Kidney tubule cell (primary cell): ENCODE results near the gene WBP1.
"Not testable (repeated sequence)": the region's sequence is repeated elsewhere in the genome, so short reads cannot be mapped to it uniquely, and the experiment has no call there.

ENCODE experiments used
- DNase-seq: peaks from one replicate; pipeline ENCODE4 v3.0.0-alpha.2; 2018; ENCODE audit warnings: low spot score

The WBP1 gene

DNA sequence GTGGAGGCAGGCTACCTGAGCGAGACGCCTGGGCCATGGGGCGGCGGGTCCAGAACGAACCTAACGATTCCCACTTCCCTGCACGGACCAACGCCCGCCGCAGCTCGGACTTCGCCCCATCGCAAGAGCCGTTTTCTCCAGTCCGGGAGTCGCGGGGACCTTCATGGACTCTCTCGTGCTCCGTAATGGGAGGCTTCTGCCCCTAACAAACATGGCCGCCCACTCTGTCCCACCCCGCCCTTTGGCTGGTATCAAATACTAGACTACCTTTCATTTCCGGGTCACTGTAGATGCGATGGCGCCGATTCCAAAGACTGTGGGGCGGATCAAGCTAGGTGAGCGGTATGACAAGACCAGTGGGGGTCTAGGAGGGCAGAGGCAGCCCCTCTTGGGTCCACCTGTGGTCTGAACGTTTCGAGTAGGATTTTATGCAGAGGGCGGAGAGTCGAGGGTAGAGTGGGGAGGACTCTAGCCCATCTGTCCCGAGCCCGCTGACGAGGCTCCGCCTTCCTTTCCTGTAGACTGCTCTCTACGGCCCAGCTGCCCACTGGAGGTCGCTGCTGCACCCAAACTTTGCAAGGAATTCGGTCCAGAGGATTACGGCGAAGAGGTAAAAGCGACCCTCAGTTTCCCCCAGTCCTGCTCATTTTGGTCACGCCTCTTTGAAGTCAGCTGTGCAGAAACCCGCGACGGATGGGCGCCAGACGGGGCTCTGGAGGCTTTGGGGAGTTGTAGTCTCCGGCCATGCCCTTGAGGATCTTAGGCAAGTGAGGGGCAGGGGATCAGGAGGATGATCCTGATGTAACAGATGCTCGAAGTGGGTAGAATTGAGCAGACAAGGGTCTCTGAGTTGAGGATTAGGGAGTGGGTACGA is 24.8 kb downstream of the WBP1 start, which contains the start of the genes CCDC142 and TTC31:
CCDC142 (minus strand) TSS at position 198 of the 874 bp plus-strand sequence; CDS start at position 37, 161 bp downstream.
TTC31 (plus strand) TSS at position 281 of the 874 bp plus-strand sequence; CDS start at position 296, 15 bp downstream.
- peak; percentile 95 for DNase-seq

DNA sequence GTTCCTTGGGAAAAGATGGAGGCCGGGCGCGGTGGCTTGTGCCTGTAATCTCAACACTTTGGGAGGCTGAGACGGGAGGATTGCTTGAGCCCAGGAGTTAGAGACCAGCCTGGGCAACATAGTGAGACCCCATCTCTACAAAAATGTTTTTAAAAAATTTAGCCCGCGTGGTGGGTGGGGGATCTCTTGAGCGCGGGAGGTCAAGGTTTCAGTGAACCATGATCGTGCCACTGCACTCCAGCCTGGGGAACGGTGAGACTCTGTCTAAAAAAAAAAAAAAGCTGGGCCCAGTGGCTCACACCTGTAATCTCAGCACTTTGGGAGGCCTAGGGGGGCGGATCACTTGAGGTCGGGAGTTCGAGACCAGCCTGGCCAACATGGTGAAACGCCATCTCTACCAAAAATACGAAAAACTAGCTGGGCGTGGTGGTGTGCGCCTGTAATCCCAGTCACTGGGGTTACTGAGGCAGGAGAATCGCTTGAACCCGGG is 25.5 kb downstream of the WBP1 start:
- DNase-seq = not testable (repeated sequence)

DNA sequence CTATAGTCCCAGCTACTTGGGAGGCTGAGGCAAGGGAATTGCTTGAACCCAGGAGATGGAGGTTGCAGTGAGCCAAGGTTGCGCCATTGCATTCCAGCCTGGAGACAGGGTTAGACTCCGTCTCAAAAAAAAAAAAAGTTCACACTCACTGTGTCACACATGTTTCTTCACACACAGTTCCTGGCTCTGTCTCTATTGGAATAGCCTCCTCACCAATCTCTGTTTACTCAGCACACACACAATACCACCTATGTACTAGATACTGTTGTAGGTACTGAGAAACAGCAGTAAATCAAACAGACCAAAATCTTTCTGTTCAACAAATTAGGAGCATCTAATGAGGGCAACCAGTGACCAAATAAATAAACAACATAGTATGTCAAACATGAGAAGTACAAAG is 27.9 kb downstream of the WBP1 start:
- DNase-seq = no peak

DNA sequence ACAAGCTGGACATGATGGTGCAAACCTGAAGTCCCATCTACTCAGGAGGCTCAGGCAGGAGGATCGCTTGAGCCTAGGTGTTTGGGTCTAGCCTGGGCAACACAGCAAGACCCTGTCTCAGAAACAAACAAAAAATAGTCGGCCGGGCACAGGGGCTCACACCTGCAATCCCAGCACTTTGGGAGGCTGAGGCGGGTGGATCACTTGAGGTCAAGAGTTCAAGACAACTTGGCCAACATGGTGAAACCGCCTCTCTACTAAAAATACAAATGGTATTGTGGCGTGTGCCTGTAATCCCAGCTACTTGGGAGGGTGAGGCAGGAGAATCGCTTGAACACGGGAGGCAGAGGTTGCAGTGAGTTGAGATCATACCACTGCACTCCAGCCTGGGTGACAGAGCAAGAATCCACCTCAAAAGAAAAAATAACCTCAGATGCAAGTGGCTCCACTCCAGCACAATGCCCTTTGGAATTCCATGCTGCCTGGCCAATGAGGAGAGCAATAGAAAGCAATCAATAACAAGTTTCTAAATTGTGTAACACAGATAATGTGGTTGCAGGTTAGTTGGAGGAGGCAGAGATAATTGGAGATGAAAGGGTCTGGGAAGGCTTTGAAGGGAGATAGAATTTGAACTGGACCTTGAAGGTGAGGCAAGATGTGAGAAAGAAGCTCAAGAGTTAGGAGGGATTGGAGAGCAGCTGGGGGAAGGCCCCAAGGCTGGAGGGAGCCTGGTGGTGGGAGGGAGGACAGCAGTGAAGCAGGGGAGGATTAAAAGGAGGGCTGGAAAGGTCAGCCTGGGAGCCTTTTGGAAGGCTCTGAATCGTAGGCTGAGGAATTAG is 30.6 kb downstream of the WBP1 start:
- DNase-seq = no peak

DNA sequence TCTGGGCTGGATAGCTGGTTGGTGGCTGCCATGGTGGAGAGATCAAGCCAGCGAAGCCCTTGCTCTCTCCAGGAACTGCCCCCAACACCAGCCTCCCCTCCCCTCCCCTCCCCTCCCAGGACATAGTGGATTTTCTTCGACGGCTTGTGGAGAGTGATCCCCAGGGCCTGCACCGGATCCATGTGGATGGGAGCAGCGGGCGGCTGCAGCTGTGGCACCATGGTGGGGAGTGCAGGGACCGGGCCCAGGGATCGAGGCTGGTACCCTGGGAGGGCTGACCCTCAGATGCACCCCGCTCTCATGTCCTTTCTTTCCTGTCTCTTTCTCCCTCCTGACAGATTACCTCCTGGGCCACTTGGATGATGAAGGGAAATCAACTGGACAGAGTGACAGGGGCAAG is 31.7 kb downstream of the WBP1 start:
- DNase-seq = no peak

DNA sequence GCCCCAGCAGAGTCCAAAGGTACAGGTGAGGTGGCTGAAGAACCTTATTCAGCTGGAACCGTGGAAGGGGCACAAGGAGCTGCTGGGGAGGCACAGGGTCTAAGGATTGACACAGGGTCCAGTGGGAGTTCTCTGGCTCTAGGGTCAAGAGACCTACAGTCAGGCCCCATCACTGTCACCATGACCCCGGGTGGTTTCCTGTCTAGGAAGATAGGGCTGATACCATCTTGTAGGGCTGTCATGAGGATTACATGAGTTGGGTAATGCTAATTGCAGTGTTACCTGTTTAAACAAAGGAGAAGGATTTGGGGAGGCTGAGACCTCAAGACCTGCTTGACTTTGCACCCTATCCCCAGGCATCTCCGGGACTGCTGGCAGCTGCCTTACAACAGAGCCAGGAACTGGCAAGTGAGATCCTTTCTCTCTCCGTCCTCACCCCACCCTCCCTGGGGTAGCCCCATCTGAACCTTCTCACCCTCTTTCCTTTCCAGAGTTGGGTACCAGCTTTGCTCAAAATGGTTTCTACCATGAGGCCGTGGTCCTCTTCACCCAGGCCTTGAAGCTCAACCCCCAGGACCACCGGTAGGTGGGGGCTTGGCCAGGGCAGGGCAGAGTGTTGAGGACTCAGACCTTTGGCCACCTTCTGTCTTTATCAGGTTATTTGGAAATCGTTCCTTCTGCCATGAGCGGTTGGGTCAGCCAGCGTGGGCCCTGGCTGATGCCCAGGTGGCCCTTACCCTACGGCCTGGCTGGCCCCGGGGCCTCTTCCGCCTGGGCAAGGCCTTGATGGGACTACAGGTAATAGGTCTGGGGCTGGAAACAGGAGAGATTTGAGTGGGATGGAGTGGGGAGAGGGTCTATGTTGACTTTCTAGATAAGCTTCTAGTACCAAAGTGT is 33.7 kb downstream of the WBP1 start:
- DNase-seq = no peak

DNA sequence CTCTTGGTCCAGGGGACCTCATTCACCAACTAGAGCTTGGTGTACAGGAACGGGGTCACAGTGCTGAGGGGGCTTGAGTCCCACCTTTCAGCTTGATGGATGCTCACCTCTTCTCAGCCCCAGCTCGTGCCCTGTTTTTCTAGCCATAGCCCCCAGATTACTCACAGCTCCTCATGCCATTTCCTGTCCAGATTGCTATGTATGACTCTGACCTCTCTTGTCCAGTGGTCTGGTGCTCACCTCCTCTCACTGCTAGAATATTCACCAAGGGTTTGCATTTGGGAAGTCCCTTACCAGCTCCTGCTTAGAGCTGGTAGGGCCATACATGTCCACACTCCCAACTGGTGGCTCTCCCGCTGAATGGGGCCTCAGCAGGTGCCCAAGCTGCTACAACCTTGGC is 35.3 kb downstream of the WBP1 start:
- DNase-seq = peak; percentile 31

DNA sequence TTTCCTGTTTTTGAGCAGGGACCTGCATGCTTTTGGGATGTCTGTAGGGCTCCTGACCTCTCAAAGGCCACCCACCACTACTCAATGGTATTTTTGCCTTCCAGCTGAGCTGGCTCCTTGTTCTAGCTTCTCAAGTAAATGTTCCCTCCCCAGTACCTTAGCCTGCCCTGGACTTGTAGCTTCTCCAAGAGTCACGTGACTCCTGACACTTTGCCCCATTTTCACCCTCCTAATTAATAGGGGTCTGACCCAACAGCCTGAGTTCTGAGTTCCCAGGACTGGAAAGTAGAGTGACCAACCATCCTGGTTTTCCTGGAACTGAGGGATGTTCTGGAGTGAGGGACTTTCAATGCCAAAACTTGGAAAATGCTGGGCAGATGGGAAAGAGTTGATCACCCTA is 37.2 kb downstream of the WBP1 start:
- no peak for DNase-seq

DNA sequence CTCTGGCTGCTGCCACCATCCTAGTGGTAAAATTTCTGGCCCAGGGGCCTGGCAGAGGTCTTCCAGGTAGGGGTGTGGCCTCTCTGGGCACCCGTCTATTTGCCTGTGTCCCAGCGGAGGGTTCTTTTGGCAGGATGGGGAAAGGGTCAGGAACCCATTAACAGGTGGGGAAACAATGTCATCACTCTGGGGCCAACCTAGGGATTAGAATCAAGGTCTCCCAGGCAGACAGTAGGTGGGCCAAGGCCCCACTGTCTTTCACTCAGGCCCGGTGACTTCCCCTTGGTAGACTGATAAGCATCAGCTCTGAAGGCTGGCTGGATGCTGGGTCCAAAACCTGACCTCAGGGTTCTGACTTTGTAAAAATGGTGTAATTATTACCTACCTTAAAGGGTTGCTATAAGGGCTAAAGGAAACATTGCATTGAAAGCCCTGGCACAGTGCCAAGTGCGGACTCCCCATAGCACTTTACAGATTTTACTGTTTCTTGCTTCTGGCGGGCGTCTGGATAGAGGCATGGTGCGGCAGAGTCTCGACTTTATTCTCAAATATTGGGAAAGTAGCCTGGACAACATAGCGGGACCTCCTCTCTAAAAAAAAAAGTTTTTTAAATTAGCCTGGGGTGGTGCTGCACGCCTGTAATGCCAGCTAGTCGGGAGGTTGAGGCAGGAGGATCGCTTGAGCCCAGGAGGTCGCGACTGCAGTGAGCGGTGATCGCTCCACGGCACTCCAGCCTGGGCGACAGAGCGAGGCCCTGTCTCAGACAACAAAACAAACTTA is 38.9 kb downstream of the WBP1 start:
- no peak for DNase-seq

DNA sequence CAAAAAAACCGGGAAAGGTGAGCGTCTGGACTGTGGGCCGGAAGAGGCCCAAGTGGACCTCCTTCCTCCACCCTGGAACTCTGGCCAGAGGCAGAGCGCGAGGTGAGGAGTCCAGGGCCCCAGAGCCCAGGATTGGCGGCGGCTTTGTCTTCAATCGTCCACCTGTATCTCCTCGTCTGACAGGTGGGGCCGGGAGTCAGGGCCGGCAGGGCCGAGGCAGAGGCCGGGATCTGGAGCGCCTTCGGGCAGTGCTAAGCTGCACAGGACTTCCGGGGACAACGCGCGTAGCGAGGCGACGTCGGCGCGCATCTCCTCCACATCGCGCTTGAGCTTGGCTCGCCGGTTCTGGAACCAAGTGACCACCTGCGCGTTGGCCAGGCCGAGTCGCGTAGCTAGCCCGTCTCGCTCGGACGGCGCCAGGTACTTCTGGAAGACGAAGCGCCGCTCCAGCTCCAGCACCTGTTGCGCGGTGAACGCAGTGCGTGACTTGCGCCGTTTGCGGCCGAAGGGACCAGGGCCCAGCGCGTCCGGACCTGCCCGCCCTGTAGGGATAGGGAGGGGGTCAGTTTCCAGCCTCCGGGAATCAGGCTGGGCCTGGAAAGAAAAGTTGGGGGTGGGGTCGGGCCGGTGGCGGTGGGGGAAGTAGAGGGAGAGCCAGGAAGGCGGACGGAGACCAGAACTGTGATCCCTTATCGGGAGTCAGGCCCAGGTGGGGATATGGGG is 39.7 kb downstream of the WBP1 start:
- no peak for DNase-seq

DNA sequence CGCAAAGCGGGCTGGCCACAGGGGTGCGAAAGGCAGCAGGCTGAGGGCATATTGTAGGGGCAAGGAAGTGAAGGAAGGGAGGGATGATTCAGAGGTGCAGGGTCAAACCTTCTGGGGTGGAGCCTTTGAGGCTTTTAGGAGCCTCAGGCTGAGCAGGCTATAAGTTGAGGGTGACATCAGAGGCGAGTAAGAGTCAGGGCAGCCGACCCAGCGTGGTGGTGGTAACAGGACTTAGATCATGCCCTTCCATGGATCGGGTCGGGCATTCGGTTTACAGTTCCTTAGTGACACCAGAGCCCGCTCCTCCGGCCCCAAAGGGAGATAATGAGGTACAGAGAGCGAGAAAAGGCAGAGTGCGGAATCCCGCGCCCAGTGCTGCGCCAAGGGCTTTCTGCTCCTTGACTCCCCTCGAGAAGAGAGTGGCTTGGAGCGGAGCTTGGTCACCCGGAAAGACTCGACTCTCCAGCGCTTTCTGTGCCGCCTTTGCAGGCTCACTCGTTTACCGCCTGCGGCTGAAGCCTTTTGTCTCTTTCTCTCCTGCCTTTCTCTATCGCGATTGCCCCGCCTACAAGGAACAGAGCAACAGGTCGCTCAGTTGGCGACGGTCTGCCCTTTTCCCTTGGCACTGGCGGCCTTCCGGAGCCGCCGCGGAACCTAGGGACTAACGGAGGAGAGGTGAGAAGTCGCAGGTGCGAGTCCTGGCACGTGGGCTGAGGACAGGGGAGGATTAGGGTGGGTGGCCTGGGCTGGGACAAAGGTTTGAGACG is 40.4 kb downstream of the WBP1 start:
- peak; percentile 57 for DNase-seq

DNA sequence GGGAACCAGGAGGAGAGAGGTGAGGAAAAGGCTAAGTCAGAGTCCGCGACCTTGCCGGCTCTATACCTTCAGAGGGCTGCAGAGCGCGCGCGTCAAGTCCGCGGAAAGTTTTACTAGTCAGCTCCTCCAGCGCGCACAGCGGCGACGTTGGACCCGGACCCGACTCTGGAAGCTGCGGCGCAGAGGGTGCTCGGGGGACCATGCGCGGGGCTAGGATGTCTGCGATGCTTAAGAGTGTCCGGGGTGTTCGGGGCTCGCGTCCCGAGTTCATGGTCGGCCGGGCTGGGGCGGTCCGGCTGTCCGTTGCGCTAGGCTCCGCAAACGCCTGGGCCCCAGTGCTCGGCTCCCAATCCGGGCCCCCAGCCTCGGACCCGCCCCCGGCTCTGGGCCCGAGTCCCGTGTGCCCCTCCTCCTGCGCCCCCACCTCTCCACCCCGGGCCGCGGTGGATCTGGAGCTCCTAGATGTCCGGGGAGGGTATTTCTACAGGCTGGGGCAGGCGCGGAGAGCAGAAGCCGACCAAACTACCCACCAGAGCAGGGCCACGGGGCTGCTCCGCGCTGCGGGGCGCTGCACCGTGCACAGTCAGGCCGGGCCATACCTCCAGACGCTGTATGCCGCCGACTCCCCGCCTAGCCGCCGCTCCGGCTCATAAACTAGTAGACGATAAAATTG is 41.2 kb downstream of the WBP1 start, which contains the start of gene LBX2:
LBX2 (minus strand) TSS at position 337 of the 673 bp plus-strand sequence; CDS start at position 271, 66 bp downstream.
- DNase-seq = no peak

DNA sequence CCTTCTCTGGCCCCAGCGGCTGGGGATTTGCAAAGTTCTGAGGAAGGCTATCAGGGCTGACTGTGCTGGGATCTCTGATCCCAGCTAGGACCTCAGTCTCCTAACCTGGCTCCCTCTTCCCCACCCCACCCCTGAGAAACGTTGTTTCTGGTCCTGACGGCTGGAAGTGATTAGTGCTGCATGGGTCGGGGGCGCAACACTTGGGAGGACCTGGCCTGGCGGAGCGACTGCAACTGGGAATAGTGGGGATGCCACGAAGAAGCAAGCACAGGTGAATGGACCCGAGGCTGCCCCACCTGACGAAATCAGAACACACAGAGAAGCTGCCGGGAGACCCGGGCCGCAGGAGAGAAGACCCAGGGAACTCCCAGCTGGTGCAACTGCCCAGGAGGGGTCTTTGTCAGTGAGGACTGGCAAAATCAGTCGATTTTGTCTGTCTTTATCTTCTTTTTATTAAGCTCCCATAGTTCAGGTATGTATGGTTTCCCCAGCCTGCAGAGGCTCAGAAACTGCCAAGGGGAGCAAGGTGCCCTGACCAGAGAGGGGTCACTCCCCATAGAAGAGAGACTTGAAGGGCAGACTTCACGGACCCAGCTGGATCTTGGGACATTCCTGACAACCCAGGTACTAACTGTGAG is 41.8 kb downstream of the WBP1 start:
- no peak for DNase-seq

DNA sequence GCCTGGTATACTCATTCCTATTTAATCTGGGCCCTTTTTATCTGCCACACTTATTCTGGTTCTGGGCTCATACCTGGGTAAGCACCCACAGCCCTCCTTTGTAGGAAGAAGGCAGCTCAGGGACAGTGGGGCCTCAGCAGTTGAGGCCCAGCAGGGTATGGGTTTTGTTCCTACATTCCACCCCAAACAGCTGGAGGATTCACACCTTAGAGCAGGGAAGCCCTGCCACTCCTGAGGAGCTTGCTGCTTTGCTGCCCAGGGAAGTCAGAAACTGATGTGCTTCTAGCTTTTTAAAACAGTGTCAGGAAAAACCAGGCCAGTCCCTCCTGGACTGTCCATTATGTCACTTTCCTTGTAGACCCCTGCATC is 42.3 kb downstream of the WBP1 start:
- DNase-seq = no peak

DNA sequence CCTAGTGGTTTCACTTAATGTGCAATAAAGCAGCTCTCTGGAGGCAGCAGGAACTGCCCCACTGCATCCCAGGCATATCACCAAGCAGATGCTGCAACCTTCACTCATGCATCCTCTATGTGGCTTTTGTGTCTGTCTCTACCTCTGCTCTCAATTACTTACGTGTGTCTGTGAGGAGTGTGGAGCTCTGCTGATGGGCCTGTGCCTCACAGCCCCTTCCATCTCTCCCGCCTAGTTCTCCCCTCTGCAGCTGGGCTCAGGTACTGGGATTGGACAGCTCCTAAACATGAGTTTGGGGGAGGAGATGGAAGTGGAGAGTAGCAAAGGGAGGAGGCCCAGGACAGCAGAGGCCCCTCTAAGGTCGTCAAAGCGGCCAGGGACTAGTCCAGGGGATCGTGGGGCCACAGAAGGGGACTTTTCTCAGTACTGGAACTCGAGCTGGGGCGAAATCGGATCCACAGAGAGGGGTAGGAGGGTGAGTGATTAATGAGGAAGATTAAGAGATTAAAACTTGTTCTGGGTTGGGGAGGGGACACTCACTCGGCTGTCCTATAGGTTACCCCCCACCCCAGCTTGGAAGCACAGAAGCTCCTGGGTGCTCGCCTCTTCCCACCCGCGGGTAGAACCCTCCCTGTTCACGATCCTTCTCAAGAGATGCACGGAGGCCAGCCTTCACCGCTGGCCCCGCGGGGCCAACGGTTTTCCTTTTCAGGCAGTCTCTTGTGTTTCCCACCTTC is 43.3 kb downstream of the WBP1 start:
- DNase-seq = no peak

DNA sequence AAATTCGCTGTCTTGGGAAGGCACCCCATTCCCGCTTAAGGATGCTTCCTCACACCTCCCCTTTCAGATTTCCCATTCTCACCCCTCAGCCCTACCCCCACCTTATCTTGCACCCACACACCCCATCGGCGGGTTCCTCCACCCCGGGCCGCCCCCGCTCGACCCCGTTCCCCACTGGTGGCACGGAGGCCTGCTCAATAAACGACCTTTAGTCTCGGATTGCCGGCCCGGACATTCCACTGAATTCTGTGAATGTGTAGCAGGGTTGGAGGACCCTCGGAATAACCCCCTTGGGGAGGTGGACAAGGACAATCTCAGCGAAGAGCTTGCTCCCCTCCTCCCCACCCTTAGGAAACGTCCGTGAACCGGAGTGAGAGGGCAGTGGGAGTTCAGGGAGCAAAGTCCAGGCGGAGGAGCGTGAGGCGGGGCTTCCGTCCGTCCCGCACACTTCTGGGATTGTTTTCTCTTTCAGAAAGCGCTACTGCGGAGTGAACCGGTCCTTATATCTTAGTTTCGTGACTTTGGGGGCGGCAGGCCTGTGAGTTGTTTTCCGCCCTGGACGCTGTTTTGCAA is 44.0 kb downstream of the WBP1 start:
- no peak for DNase-seq
